Neural progenitor cell (in vitro differentiated cells): ENCODE data around the gene NRGN. TPM values are rescaled to one million over a fixed set of nuclear protein-coding genes. Genes with fewer than 3 reads are reported as not detected.
A peak's percentile ranks its signal among the peaks of the same experiment; 100 is the strongest.

ENCODE experiments used
- DNase-seq: peaks from one replicate; pipeline ENCODE4 v3.0.0-alpha.2; 2016; ENCODE audit warnings: low spot score
- H2AFZ ChIP-seq: fragments of 200-600 bp; sonication (generic); replicated peaks from 2 replicates; pipeline ENCODE4 v1.6.1; 2016; ENCODE audit warnings: antibody characterized with exemption
- H3F3A ChIP-seq: fragments of 200-600 bp; sonication (generic); 2 replicates; pipeline ENCODE4 v1.6.1; 2016; ENCODE audit warnings: antibody characterized with exemption, low read depth
- H3K27ac ChIP-seq: fragments of 200-600 bp; sonication (generic); 2 replicates; pipeline ENCODE4 v1.5.1; 2016; ENCODE audit warnings: mild to moderate bottlenecking
- H3K27me3 ChIP-seq: fragments of 200-600 bp; sonication (generic); 2 replicates; pipeline ENCODE4 v1.6.1; 2016; ENCODE audit warnings: mild to moderate bottlenecking, moderate library complexity
- H3K36me3 ChIP-seq: fragments of 200-600 bp; sonication (generic); 2 replicates; pipeline ENCODE4 v1.5.1; 2016
- H3K4me1 ChIP-seq: fragments of 200-600 bp; sonication (generic); 2 replicates; pipeline ENCODE4 v1.6.1; 2016; ENCODE audit warnings: mixed run types
- H3K4me2 ChIP-seq: fragments of 200-600 bp; sonication (generic); 2 replicates; pipeline ENCODE4 v1.6.1; 2016
- H3K4me3 ChIP-seq: fragments of 200-600 bp; sonication (generic); 2 replicates; pipeline ENCODE4 v1.5.1; 2016
- H3K79me2 ChIP-seq: fragments of 200-600 bp; sonication (generic); 2 replicates; pipeline ENCODE4 v1.6.1; 2016; ENCODE audit warnings: low read depth
- H3K9ac ChIP-seq: fragments of 200-600 bp; sonication (generic); 2 replicates; pipeline ENCODE4 v1.6.1; 2016
- H3K9me3 ChIP-seq: fragments of 200-600 bp; sonication (generic); 2 replicates; pipeline ENCODE4 v1.5.1; 2016; ENCODE audit warnings: low read depth
- H4K20me1 ChIP-seq: fragments of 200-600 bp; sonication (generic); 2 replicates; pipeline ENCODE4 v1.6.1; 2016; ENCODE audit warnings: low read depth
- H3K27ac Mint-ChIP-seq: 3 replicates; pipeline ENCODE4 v1.8.0; 2021; ENCODE audit warnings: mixed read lengths
- H3K27me3 Mint-ChIP-seq: 2 replicates; pipeline ENCODE4 v1.8.0; 2022; ENCODE audit warnings: low read depth, mild to moderate bottlenecking, inconsistent platforms, moderate library complexity, mixed read lengths; ENCODE audit not compliant: insufficient read depth
- H3K36me3 Mint-ChIP-seq: 3 replicates; pipeline ENCODE4 v1.8.0; 2021; ENCODE audit warnings: mixed read lengths
- H3K4me1 Mint-ChIP-seq: 3 replicates; pipeline ENCODE4 v1.8.0; 2021; ENCODE audit warnings: mixed read lengths
- H3K4me3 Mint-ChIP-seq: 3 replicates; pipeline ENCODE4 v1.8.0; 2021; ENCODE audit warnings: mild to moderate bottlenecking, moderate library complexity, mixed read lengths
- H3K9me3 Mint-ChIP-seq: 3 replicates; pipeline ENCODE4 v1.8.0; 2020; ENCODE audit warnings: mixed read lengths
- CTCF ChIP-seq: fragments of 200-600 bp; sonication (generic); IDR thresholded peaks from 2 replicates; pipeline ENCODE4 v1.5.1; 2017; ENCODE audit warnings: antibody characterized with exemption, mild to moderate bottlenecking
- EZH2 ChIP-seq: fragments of 200-600 bp; sonication (generic); IDR thresholded peaks from 2 replicates; pipeline ENCODE4 v1.6.1; 2017; ENCODE audit warnings: antibody characterized with exemption, mild to moderate bottlenecking, moderate library complexity
- EZH2phosphoT487 ChIP-seq: fragments of 200-600 bp; sonication (generic); IDR thresholded peaks from 2 replicates; pipeline ENCODE4 v1.6.1; 2017; ENCODE audit warnings: antibody characterized with exemption
- total RNA-seq: library from RNA; depleted of rRNA; stranded (reverse); fragments of >200 nt; gene quantifications from 2 replicates; pipeline ENCODE4 v1.2.3, GENCODE V29; 2015; ENCODE audit warnings: low replicate concordance

Gene NRGN
- total RNA-seq, 1 donor from 2014 or later = 0.39 TPM

DNA sequence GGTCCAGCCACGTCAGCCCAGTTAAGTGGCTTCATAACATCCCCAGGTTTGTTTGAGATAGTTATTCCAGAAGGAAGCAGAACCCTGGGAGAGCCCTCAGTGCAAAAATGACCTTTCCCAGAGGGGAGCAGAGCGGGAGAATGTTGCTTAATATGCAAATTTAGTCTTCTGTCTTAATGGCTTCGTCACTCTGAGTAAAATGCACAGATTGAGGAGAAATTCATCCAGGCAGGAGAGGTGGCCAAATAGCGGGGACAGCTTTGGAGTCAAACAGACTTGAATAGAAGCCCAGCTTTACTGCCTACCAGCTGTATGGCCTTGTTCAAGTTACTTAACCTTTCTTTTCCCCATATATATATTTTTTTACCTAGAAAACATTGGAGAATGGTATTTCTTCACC is 12.3 kb upstream of the NRGN start:
- Mint-ChIP-seq H3K4me3 (no peak overlapping the region), H3K9me3 (no peaks in the 10 kb centered on the region), H3K36me3 (no peaks in the 10 kb centered on the region), H3K27ac (no peak overlapping the region), H3K27me3 (peaks cover 21% of the 10 kb centered on the region), H3K4me1 (peaks cover 42% of the 10 kb centered on the region)
- no peaks in the 10 kb centered on the region for H3K9me3 ChIP-seq
- no peak overlapping the region for H3K27ac ChIP-seq
- H2AFZ ChIP-seq = no peak overlapping the region
- peaks cover 32% of the 10 kb centered on the region for H3K27me3 ChIP-seq
- H4K20me1 ChIP-seq = no peaks in the 10 kb centered on the region
- no peaks in the 10 kb centered on the region for H3K36me3 ChIP-seq
- no peaks in the 10 kb centered on the region for H3F3A ChIP-seq
- H3K79me2 ChIP-seq = no peaks in the 10 kb centered on the region
- H3K4me2 ChIP-seq = no peak overlapping the region
- no peak overlapping the region for H3K9ac ChIP-seq
- TF ChIP-seq CTCF (no peak), EZH2phosphoT487 (no peak), EZH2 (no peak)
- no peak overlapping the region for H3K4me3 ChIP-seq
- no peak for DNase-seq
- H3K4me1 ChIP-seq = peaks cover 28% of the 10 kb centered on the region

DNA sequence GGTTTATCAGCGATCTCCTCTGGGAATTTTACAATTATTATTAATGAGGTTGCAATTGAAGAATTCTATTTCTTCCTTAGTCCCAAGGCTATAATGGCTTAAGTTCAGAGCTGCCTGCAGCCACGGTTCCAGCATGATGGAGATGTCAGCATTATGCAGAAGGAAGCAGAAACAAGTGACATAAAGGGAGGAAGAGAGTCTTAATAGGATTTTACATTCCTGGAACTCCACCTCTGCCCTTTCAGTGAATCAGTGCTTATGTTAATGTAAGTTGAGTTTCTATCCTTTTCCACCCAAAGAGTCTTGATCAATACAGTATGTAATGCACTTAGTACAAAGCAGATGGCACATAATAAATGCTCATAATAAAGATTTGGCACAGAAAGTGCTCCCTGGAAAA is 11.6 kb upstream of the NRGN start:
- Histone ChIP-seq H3K79me2 (no peaks in the 10 kb centered on the region), H3K9ac (no peak overlapping the region), H3K4me1 (peaks cover 27% of the 10 kb centered on the region), H3K36me3 (no peaks in the 10 kb centered on the region), H4K20me1 (no peaks in the 10 kb centered on the region), H3F3A (no peaks in the 10 kb centered on the region), H3K4me2 (peak overlapping the region; percentile 15), H2AFZ (no peak overlapping the region), H3K9me3 (no peaks in the 10 kb centered on the region), H3K27ac (no peak overlapping the region), H3K4me3 (no peak overlapping the region), H3K27me3 (peaks cover 26% of the 10 kb centered on the region)
- Mint-ChIP-seq H3K4me1 (peaks cover 35% of the 10 kb centered on the region), H3K27me3 (peaks cover 21% of the 10 kb centered on the region), H3K9me3 (no peaks in the 10 kb centered on the region), H3K36me3 (no peaks in the 10 kb centered on the region), H3K4me3 (no peak overlapping the region), H3K27ac (no peak overlapping the region)
- no peak for DNase-seq
- TF ChIP-seq EZH2 (no peak), CTCF (no peak), EZH2phosphoT487 (no peak)

- Histone ChIP-seq H3K9ac (no peak overlapping the region), H4K20me1 (no peaks in the 10 kb centered on the region), H3K27me3 (peaks cover 27% of the 10 kb centered on the region), H3F3A (no peaks in the 10 kb centered on the region), H3K4me3 (no peak overlapping the region), H3K9me3 (no peaks in the 10 kb centered on the region), H3K79me2 (no peaks in the 10 kb centered on the region), H3K4me2 (no peak overlapping the region), H2AFZ (no peak overlapping the region), H3K27ac (no peak overlapping the region), H3K36me3 (no peaks in the 10 kb centered on the region), H3K4me1 (peaks cover 22% of the 10 kb centered on the region)
- TF ChIP-seq EZH2phosphoT487 (no peak), EZH2 (no peak), CTCF (no peak)
- peaks cover 18% of the 10 kb centered on the region for H3K27me3 Mint-ChIP-seq
- DNase-seq = no peak
- H3K4me3 Mint-ChIP-seq = no peak overlapping the region
- H3K4me1 Mint-ChIP-seq = peaks cover 21% of the 10 kb centered on the region
- no peaks in the 10 kb centered on the region for H3K9me3 Mint-ChIP-seq
- H3K27ac Mint-ChIP-seq = no peak overlapping the region
- H3K36me3 Mint-ChIP-seq = no peaks in the 10 kb centered on the region
Observed at GRCh38 chr11:124729571-124729970, 10.2 kb upstream of the NRGN start.

GRCh38 chr11:124732230-124732629 is 7.5 kb upstream of the NRGN start:
- no peak overlapping the region for H3K4me3 ChIP-seq
- no peaks in the 10 kb centered on the region for H3K9me3 ChIP-seq
- H3K36me3 ChIP-seq = no peaks in the 10 kb centered on the region
- H3K4me1 Mint-ChIP-seq = peaks cover 13% of the 10 kb centered on the region
- H3K9me3 Mint-ChIP-seq = no peaks in the 10 kb centered on the region
- H2AFZ ChIP-seq = no peak overlapping the region
- no peak for DNase-seq
- TF ChIP-seq EZH2phosphoT487 (no peak), CTCF (no peak), EZH2 (no peak)
- peaks cover 8% of the 10 kb centered on the region for H3K4me1 ChIP-seq
- H3K4me2 ChIP-seq = no peak overlapping the region
- no peaks in the 10 kb centered on the region for H3K79me2 ChIP-seq
- H3K9ac ChIP-seq = no peak overlapping the region
- peaks cover 8% of the 10 kb centered on the region for H3K27me3 Mint-ChIP-seq
- H3K27ac Mint-ChIP-seq = no peak overlapping the region
- no peaks in the 10 kb centered on the region for H4K20me1 ChIP-seq
- peaks cover 33% of the 10 kb centered on the region for H3K27me3 ChIP-seq
- H3K27ac ChIP-seq = no peak overlapping the region
- H3K4me3 Mint-ChIP-seq = no peak overlapping the region
- H3K36me3 Mint-ChIP-seq = no peaks in the 10 kb centered on the region
- no peaks in the 10 kb centered on the region for H3F3A ChIP-seq
